Activated T-helper 2 cell treated with anti-CD3 and anti-CD28 coated beads, Interferon-gamma antibody, Interleukin-2, Interleukin-4, amounts not matched to agents 10 μg/mL and 5 μg/mL and 100 μg/mL, durations not matched to agents 14 hours and 24 hours and 36 hours (primary cell): ENCODE measurements around the gene HOXB5. TPM values are rescaled to one million over a fixed set of nuclear protein-coding genes. Genes with fewer than 3 reads are reported as not detected.
A peak's percentile ranks its signal among the peaks of the same experiment; 100 is the strongest.

Experiments
- DNase-seq: peaks from one replicate; pipeline ENCODE4 v3.0.0; 2021; ENCODE audit warnings: low spot score
- H3K27ac Mint-ChIP-seq: one replicate; pipeline ENCODE4 v1.8.0; 2021; ENCODE audit warnings: mixed read lengths
- H3K27me3 Mint-ChIP-seq: one replicate; pipeline ENCODE4 v1.8.0; 2021; ENCODE audit warnings: low read depth, mixed read lengths
- H3K36me3 Mint-ChIP-seq: one replicate; pipeline ENCODE4 v1.8.0; 2021; ENCODE audit warnings: low read depth, mixed read lengths
- H3K4me1 Mint-ChIP-seq: one replicate; pipeline ENCODE4 v1.8.0; 2021; ENCODE audit warnings: low read depth, mixed read lengths
- H3K4me3 Mint-ChIP-seq: one replicate; pipeline ENCODE4 v1.8.0; 2021; ENCODE audit warnings: low read depth, mild to moderate bottlenecking, moderate library complexity, mixed read lengths
- H3K9me3 Mint-ChIP-seq: one replicate; pipeline ENCODE4 v1.8.0; 2021; ENCODE audit warnings: mixed read lengths
- intact Hi-C: fragments of 100-400 bp; cut with micrococcal nuclease; formaldehyde crosslinking; loops from one replicate; pipeline ENCODE4 v1.15.1; 2023
- total RNA-seq: library from RNA; stranded (reverse); gene quantifications from 2 replicates; pipeline ENCODE4 v1.2.3, GENCODE V29; 2022

HOXB5 gene
- total RNA-seq, 1 donor from 2014 or later, result not detected

- intact Hi-C loops, result loop anchor here (10.0 kb wide), 1 partner anchor 1348 kb away; the partner anchor contains the start of gene DLX4
- Mint-ChIP-seq H3K4me1 (peaks cover 33% of the 10 kb centered on the region), H3K27ac (no peak overlapping the region), H3K4me3 (no peak overlapping the region), H3K27me3 (peaks cover 84% of the 10 kb centered on the region), H3K36me3 (no peaks in the 10 kb centered on the region), H3K9me3 (no peaks in the 10 kb centered on the region)
- no peak for DNase-seq
Observed at GRCh38 chr17:48616717-48617470, 23.3 kb upstream of the HOXB5 start.

GRCh38 chr17:48615963-48616716, 22.6 kb upstream of the HOXB5 start:
- peaks cover 85% of the 10 kb centered on the region for H3K27me3 Mint-ChIP-seq
- H3K4me1 Mint-ChIP-seq, result peaks cover 40% of the 10 kb centered on the region
- H3K9me3 Mint-ChIP-seq, result no peaks in the 10 kb centered on the region
- intact Hi-C loops, result loop anchor here (10.0 kb wide), 1 partner anchor 1349 kb away; the partner anchor contains the start of gene DLX4
- no peak overlapping the region for H3K27ac Mint-ChIP-seq
- H3K36me3 Mint-ChIP-seq, result no peaks in the 10 kb centered on the region
- DNase-seq, result no peak
- no peak overlapping the region for H3K4me3 Mint-ChIP-seq

GRCh38 chr17:48615047-48615962, 21.7 kb upstream of the HOXB5 start, which contains the start of gene HOXB8:
TSS of gene HOXB8 (minus strand) at chr17:48615292. CDS start at chr17:48614704, 588 bp downstream.
- H3K36me3 Mint-ChIP-seq, result no peaks in the 10 kb centered on the region
- peaks cover 45% of the 10 kb centered on the region for H3K4me1 Mint-ChIP-seq
- H3K4me3 Mint-ChIP-seq, result no peak within 1 kb of the TSS
- no peak for DNase-seq
- H3K9me3 Mint-ChIP-seq, result no peaks in the 10 kb centered on the region
- peaks cover 82% of the 10 kb centered on the region for H3K27me3 Mint-ChIP-seq
- peak within 1 kb of the TSS; percentile 54 for H3K27ac Mint-ChIP-seq
- intact Hi-C loops, result loop anchor here (10.0 kb wide), 1 partner anchor 1349 kb away; the partner anchor contains the start of gene DLX4

- peaks cover 83% of the 10 kb centered on the region for H3K27me3 Mint-ChIP-seq
- no peak overlapping the region for H3K4me3 Mint-ChIP-seq
- intact Hi-C loops, result loop anchor here (1.0 to 10.0 kb wide), 6 partner anchors 16 to 1351 kb away; partner anchors contain the start of genes DLX4 and IGF2BP1
- H3K36me3 Mint-ChIP-seq, result no peaks in the 10 kb centered on the region
- H3K9me3 Mint-ChIP-seq, result no peaks in the 10 kb centered on the region
- H3K4me1 Mint-ChIP-seq, result peaks cover 42% of the 10 kb centered on the region
- no peak for DNase-seq
- no peak overlapping the region for H3K27ac Mint-ChIP-seq
Observed at GRCh38 chr17:48613862-48614694, 20.5 kb upstream of the HOXB5 start.

GRCh38 chr17:48612854-48613691, 19.5 kb upstream of the HOXB5 start:
- no peak for DNase-seq
- Mint-ChIP-seq H3K9me3 (no peaks in the 10 kb centered on the region), H3K27me3 (peaks cover 81% of the 10 kb centered on the region), H3K4me1 (peaks cover 36% of the 10 kb centered on the region), H3K4me3 (peak overlapping the region; percentile 72), H3K36me3 (no peaks in the 10 kb centered on the region), H3K27ac (peak overlapping the region; percentile 72)
- intact Hi-C loops, result loop anchor here (1.0 to 10.0 kb wide), 6 partner anchors 15 to 1352 kb away; partner anchors contain the start of genes DLX4 and IGF2BP1

GRCh38 chr17:48612456-48612853, 18.9 kb upstream of the HOXB5 start:
- H3K27ac Mint-ChIP-seq, result peak overlapping the region; percentile 72
- H3K9me3 Mint-ChIP-seq, result no peaks in the 10 kb centered on the region
- H3K4me3 Mint-ChIP-seq, result peak overlapping the region; percentile 66
- DNase-seq, result no peak
- H3K4me1 Mint-ChIP-seq, result peaks cover 36% of the 10 kb centered on the region
- peaks cover 81% of the 10 kb centered on the region for H3K27me3 Mint-ChIP-seq
- intact Hi-C loops, result loop anchor here (2.0 to 10.0 kb wide), 5 partner anchors 35 to 1352 kb away; partner anchors contain the start of genes DLX4 and IGF2BP1
- no peaks in the 10 kb centered on the region for H3K36me3 Mint-ChIP-seq

- peak overlapping the region; percentile 84 for H3K4me3 Mint-ChIP-seq
- intact Hi-C loops, result loop anchor here (2.0 to 10.0 kb wide), 5 partner anchors 35 to 1353 kb away; partner anchors contain the start of genes DLX4 and IGF2BP1
- peaks cover 81% of the 10 kb centered on the region for H3K27me3 Mint-ChIP-seq
- no peak overlapping the region for H3K27ac Mint-ChIP-seq
- H3K36me3 Mint-ChIP-seq, result no peaks in the 10 kb centered on the region
- no peak for DNase-seq
- H3K4me1 Mint-ChIP-seq, result peaks cover 31% of the 10 kb centered on the region
- H3K9me3 Mint-ChIP-seq, result no peaks in the 10 kb centered on the region
Observed at GRCh38 chr17:48611681-48612455, 18.3 kb upstream of the HOXB5 start.

GRCh38 chr17:48611213-48611612, 17.6 kb upstream of the HOXB5 start:
- H3K9me3 Mint-ChIP-seq, result no peaks in the 10 kb centered on the region
- intact Hi-C loops, result loop anchor here (5.0 to 10.0 kb wide), 3 partner anchors 36 to 1354 kb away; partner anchors contain the start of genes DLX4 and IGF2BP1
- H3K36me3 Mint-ChIP-seq, result no peaks in the 10 kb centered on the region
- peak overlapping the region; percentile 61 for H3K27ac Mint-ChIP-seq
- peak overlapping the region; percentile 84 for H3K4me3 Mint-ChIP-seq
- no peak for DNase-seq
- H3K4me1 Mint-ChIP-seq, result peaks cover 29% of the 10 kb centered on the region
- peaks cover 81% of the 10 kb centered on the region for H3K27me3 Mint-ChIP-seq

GRCh38 chr17:48610282-48611211, 17.0 kb upstream of the HOXB5 start, which contains the start of gene HOXB7:
TSS of gene HOXB7 (minus strand) at chr17:48611017. CDS start at chr17:48610918, 99 bp downstream.
- Mint-ChIP-seq H3K27me3 (peaks cover 77% of the 10 kb centered on the region), H3K27ac (peak within 1 kb of the TSS; percentile 61), H3K36me3 (no peaks in the 10 kb centered on the region), H3K4me1 (peaks cover 29% of the 10 kb centered on the region), H3K9me3 (no peaks in the 10 kb centered on the region), H3K4me3 (peak within 1 kb of the TSS; percentile 84)
- DNase-seq, result no peak
- intact Hi-C loops, result loop anchor here (5.0 to 10.0 kb wide), 3 partner anchors 37 to 1354 kb away; partner anchors contain the start of genes DLX4 and IGF2BP1
